K562 (cell line): Measurements from ENCODE around the gene PACRG. TPM values are rescaled to one million over a fixed set of nuclear protein-coding genes. Genes with fewer than 3 reads are reported as not detected.

Experiments used
- ATAC-seq: fragments of 200-7000 bp; cut with Tn5 transposase; 3 replicates; pipeline ENCODE4 v1.9.1; 2020; ENCODE audit warnings: moderate library complexity
- BruUV-seq: library from RNA; stranded (reverse); fragments of 400-500 nt; replicated peaks from 2 replicates; lab custom pipeline; 2021; lab: Mats Ljungman, UMichigan
- CTCF ChIA-PET: fragments of 300-600 bp; formaldehyde crosslinking; extraction: SDS; loops from one replicate; lab custom pipeline; 2021; ENCODE audit warnings: low intra/inter-chr PET ratio; lab: Yijun Ruan, JAX
- POLR2A ChIA-PET: fragments of 300-600, 350-650 bp; sonication (Branson Sonifier 250); formaldehyde crosslinking; extraction: SDS; loops from one replicate; lab custom pipeline; 2021; ENCODE audit warnings: antibody characterized with exemption, inconsistent platforms; lab: Yijun Ruan, JAX
- DNase-seq, 4 experiments: peaks; one replicate each; pipeline versions ENCODE4 v3.0.0 to v3.0.0-alpha.2; 2011 to 2018; ENCODE audit warnings: low spot score in 3 of 4, mixed read lengths in 3 of 4; ENCODE audit errors: extremely low read depth in 1 of 4
- FAIRE-seq: peaks from 2 replicates; lab custom pipeline; 2011; peaks lifted over from hg19 to GRCh38; lab: Jason Lieb, UNC
- H2AFZ ChIP-seq: 2 replicates; pipeline ENCODE4 v1.6.0; 2011; ENCODE audit warnings: low read depth, low read length, control low read depth, inconsistent platforms
- H3K27ac ChIP-seq: fragments of 200-600 bp; 3 replicates; pipeline ENCODE4 v1.8.0; 2011; ENCODE audit warnings: low read depth, mild to moderate bottlenecking, control low read depth, inconsistent platforms, low read length, moderate library complexity, mixed read lengths; ENCODE audit errors: extremely low read depth
- H3K27me3 ChIP-seq, 2 experiments: fragments of 300-600 bp in 1 of 2; 2 replicates in 1 of 2; 3 replicates in 1 of 2; pipeline versions ENCODE4 v1.6.0 to v1.8.0; 2011; ENCODE audit warnings: inconsistent platforms in 2 of 2, low read length in 2 of 2, mild to moderate bottlenecking in 1 of 2, mixed read lengths in 1 of 2, moderate library complexity in 1 of 2; ENCODE audit not compliant: control insufficient read depth in 2 of 2, insufficient read depth in 2 of 2
- H3K36me3 ChIP-seq: fragments of 300-600 bp; 3 replicates; pipeline ENCODE4 v1.8.0; 2011; ENCODE audit warnings: mild to moderate bottlenecking, low read length, inconsistent platforms; ENCODE audit not compliant: control insufficient read depth, insufficient read depth
- H3K4me1 ChIP-seq, 2 experiments: fragments of 200-600 bp in 1 of 2; replicated peaks in 1 of 2; 2 replicates in 1 of 2; 3 replicates in 1 of 2; pipeline versions ENCODE4 v1.5.1 to v1.8.0; 2011; ENCODE audit warnings: inconsistent platforms in 2 of 2, low read length in 2 of 2, mild to moderate bottlenecking in 1 of 2, mixed read lengths in 1 of 2, moderate library complexity in 1 of 2; ENCODE audit not compliant: control insufficient read depth in 2 of 2, insufficient read depth in 2 of 2
- H3K4me2 ChIP-seq: 2 replicates; pipeline ENCODE4 v1.6.1; 2011; ENCODE audit warnings: low read length, control low read depth, inconsistent platforms, mixed read lengths; ENCODE audit not compliant: insufficient read depth
- H3K4me3 ChIP-seq: fragments of 200-600 bp; sonication (generic), shearing (Covaris generic); 2 replicates; pipeline ENCODE4 v1.5.1; 2016; ENCODE audit warnings: control low read depth, inconsistent platforms
- H3K79me2 ChIP-seq: fragments of 200-600 bp; 3 replicates; pipeline ENCODE4 v1.8.0; 2011; ENCODE audit warnings: low read length, inconsistent platforms; ENCODE audit not compliant: control insufficient read depth, insufficient read depth
- H3K9ac ChIP-seq, 2 experiments: 2 replicates each; pipeline versions ENCODE4 v1.6.0 to v1.6.1; 2011; ENCODE audit warnings: low read depth in 2 of 2, low read length in 2 of 2, control low read depth in 1 of 2, inconsistent platforms in 1 of 2, mild to moderate bottlenecking in 1 of 2, mixed read lengths in 1 of 2; ENCODE audit not compliant: insufficient read depth in 1 of 2
- H3K9me1 ChIP-seq: one replicate; pipeline ENCODE4 v1.6.0; 2011; ENCODE audit warnings: inconsistent platforms, mild to moderate bottlenecking, low read length, moderate library complexity; ENCODE audit not compliant: control insufficient read depth, insufficient read depth
- H3K9me3 ChIP-seq: replicated peaks from 2 replicates; pipeline ENCODE4 v1.5.1; 2011; ENCODE audit warnings: low read depth, low read length, inconsistent platforms; ENCODE audit not compliant: control insufficient read depth, insufficient read depth
- H4K20me1 ChIP-seq: replicated peaks from 2 replicates; pipeline ENCODE4 v1.6.1; 2011; ENCODE audit warnings: low read length, inconsistent platforms, mixed read lengths; ENCODE audit not compliant: control insufficient read depth, insufficient read depth
- ATF7 ChIP-seq: fragments of 450-650 bp; IDR thresholded peaks from 2 replicates; pipeline ENCODE4 v1.7.1; 2014; ENCODE audit warnings: mild to moderate bottlenecking, moderate library complexity
- CREB1 ChIP-seq, 2 experiments: sonication (generic) in 1 of 2; formaldehyde crosslinking in 1 of 2; IDR thresholded peaks; 2 replicates each; pipeline versions ENCODE4 v1.6.1 to v1.8.0; 2012 to 2022; ENCODE audit warnings: inconsistent platforms in 1 of 2, mild to moderate bottlenecking in 1 of 2, missing genetic modification reagents in 1 of 2, moderate library complexity in 1 of 2
- E2F8 ChIP-seq: fragments of 450-650 bp; IDR thresholded peaks from 2 replicates; pipeline ENCODE4 v1.7.1; 2018; ENCODE audit warnings: mild to moderate bottlenecking, low read depth; ENCODE audit not compliant: partially characterized antibody
- GTF2F1 ChIP-seq: IDR thresholded peaks from 2 replicates; pipeline ENCODE4 v1.6.1; 2011; ENCODE audit warnings: low read depth, low read length, improper control_type of control experiment
- HNRNPUL1 ChIP-seq: fragments of 200-400 bp; formaldehyde crosslinking; IDR thresholded peaks from 2 replicates; pipeline ENCODE4 v1.6.1; 2017; ENCODE audit warnings: low read length
- SMAD2 ChIP-seq: fragments of 150-350 bp; IDR thresholded peaks from 2 replicates; pipeline ENCODE4 v1.6.1; 2014; ENCODE audit warnings: low read depth, mild to moderate bottlenecking, low read length
- ZBTB11 ChIP-seq, 3 experiments: fragments of 200-800 bp in 1 of 3; fragments of 250-450 bp in 1 of 3; fragments of 450-650 bp in 1 of 3; sonication (Bioruptor Pico) in 1 of 3; sonication (Bioruptor generic) in 1 of 3; formaldehyde crosslinking in 1 of 3; IDR thresholded peaks; 2 replicates each; pipeline versions ENCODE4 v1.6.1 to v1.8.0; 2016 to 2022; ENCODE audit warnings: mild to moderate bottlenecking in 2 of 3, missing genetic modification characterization in 2 of 3, missing compliant biosample characterization in 1 of 3, moderate library complexity in 1 of 3
- ZNF507 ChIP-seq: conservative IDR thresholded peaks from 2 replicates; pipeline ENCODE4 v1.6.1; 2017; ENCODE audit warnings: missing genetic modification characterization, missing compliant biosample characterization
- WGBS: fragments of 100-300 bp; shearing (Covaris generic); methylation state at CpG from one replicate; pipeline ENCODE4 v1.1.6; 2016; ENCODE audit warnings: low coverage, mixed read lengths; ENCODE audit not compliant: insufficient coverage; ENCODE audit errors: missing lambda C conversion rate; 5-methylcytosine and 5-hydroxymethylcytosine counted together
- in situ Hi-C: fragments of 300-500 bp; cut with MboI; formaldehyde crosslinking; loops from 4 replicates; pipeline ENCODE4 v1.15.0; 2018; ENCODE audit warnings: inconsistent platforms, mixed read lengths
- intact Hi-C: fragments of 100-400 bp; cut with micrococcal nuclease; formaldehyde crosslinking; loops from 2 replicates; pipeline ENCODE4 v1.14.2; 2022
- polyA plus RNA-seq, 8 experiments: library from polyadenylated mRNA; depleted of rRNA in 4 of 8; stranded (reverse) in 5 of 8; unstranded in 3 of 8; fragments of >200 nt; fragmentation: Nextera tagmentation in 2 of 8; fragmentation: Illumina TruSeq in 1 of 8; extraction: Ambion mirVana in 2 of 8; extraction: Trizol in 1 of 8; gene quantifications; 2 replicates each; pipeline versions ENCODE4 v1.2.1 to v1.2.3, GENCODE V29; 2011 to 2014; ENCODE audit warnings: inconsistent platforms in 1 of 8, missing spikeins in 1 of 8
- total RNA-seq, 7 experiments: library from RNA; depleted of rRNA in 6 of 7; stranded (reverse); fragments of >200 nt in 6 of 7; fragmentation: Illumina TruSeq in 2 of 7; extraction: Trizol in 2 of 7; gene quantifications; 2 replicates each; pipeline versions ENCODE4 v1.2.1 to v1.2.3, GENCODE V29; 2011 to 2021; ENCODE audit warnings: low replicate concordance in 1 of 7

Gene PACRG
- total and polyA plus RNA-seq, 9 of the 15 experiments (the other 6 are each of a cell fraction or from before 2014, with no cell fraction given), result 0.04 TPM; not detected in 8

GRCh38 chr6:162730502-162730901 is 2.7 kb downstream of the PACRG start:
- ChIA-PET POLR2A (no interaction called here), CTCF (no interaction called here)
- H3K4me1 ChIP-seq, result peaks cover 0 to 13% of the 10 kb centered on the region in 2 experiments; a peak in 3 of 5 replicates
- no peaks in the 10 kb centered on the region for H3K27me3 ChIP-seq
- no peak overlapping the region for H3K4me2 ChIP-seq
- no peak overlapping the region for H3K4me3 ChIP-seq
- no peaks in the 10 kb centered on the region for H3K36me3 ChIP-seq
- WGBS, result 5% methylated on average over 1 of the region's 1 CpG
- intact Hi-C loops (no loop called here), in situ Hi-C loops (no loop called here)
- FAIRE-seq, result no peak
- no peak overlapping the region for H2AFZ ChIP-seq
- ATAC-seq, result no peak
- no peaks in the 10 kb centered on the region for H3K9me1 ChIP-seq
- H3K27ac ChIP-seq, result no peak overlapping the region
- TF ChIP-seq ZNF507 (tag) (peak; percentile 80), GTF2F1 (no peak)
- no TSS peak for BruUV-seq
- H3K79me2 ChIP-seq, result no peaks in the 10 kb centered on the region
- H4K20me1 ChIP-seq, result no peaks in the 10 kb centered on the region
- H3K9ac ChIP-seq, result no peak overlapping the region
- no peaks in the 10 kb centered on the region for H3K9me3 ChIP-seq
- no peak for DNase-seq

- Histone ChIP-seq H3K4me1 (no peaks in the 10 kb centered on the region), H3K9me1 (no peaks in the 10 kb centered on the region), H3K27ac (no peak overlapping the region), H2AFZ (no peak overlapping the region), H3K36me3 (no peaks in the 10 kb centered on the region), H3K9ac (no peak overlapping the region), H3K4me2 (no peak overlapping the region), H4K20me1 (no peaks in the 10 kb centered on the region), H3K9me3 (no peaks in the 10 kb centered on the region)
- 0% methylated on average over 4 of the region's 4 CpGs for WGBS
- in situ Hi-C loops (no loop called here), intact Hi-C loops (no loop called here)
- BruUV-seq, result no TSS peak
- no peak for DNase-seq
- POLR2A ChIA-PET, result interaction anchor here (0.7 kb wide), 1 partner anchor 202 kb away, joined by 3 read pairs; no protein-coding TSS in a partner anchor
- FAIRE-seq, result no peak
- TF ChIP-seq ZBTB11 (CRISPR knock-in tag; IDR thresholded peaks at IDR 0.05), result no peak
- no peak for TF ChIP-seq CREB1 (IDR thresholded peaks at IDR 0.05)
- no peak for TF ChIP-seq CREB1 (CRISPR knock-in tag; IDR thresholded peaks at IDR 0.05)
- no peak for TF ChIP-seq E2F8
- no peak for TF ChIP-seq ATF7
- no peak for TF ChIP-seq SMAD2
- no peak for TF ChIP-seq HNRNPUL1
- TF ChIP-seq, all 486 proteins: peak for 0
- ATAC-seq, result no peak; the same call in 2 of the 3 replicates
- no peaks in the 10 kb centered on the region for H3K27me3 ChIP-seq
- H3K4me3 ChIP-seq, result no peak overlapping the region
- H3K79me2 ChIP-seq, result no peaks in the 10 kb centered on the region
- CTCF ChIA-PET, result no interaction called here
Measured at GRCh38 chr6:162733489-162733888, 5.7 kb downstream of the PACRG start.
